ENCODE measurements around the gene EXOC3L4.

GRCh38 chr14:103135333-103136260 lies 41.1 kb downstream of the EXOC3L4 start:
- TF ChIP-seq CTCF (conservative IDR thresholded peaks at IDR 0.05) (no peak), EZH2 (IDR thresholded peaks at IDR 0.05; ENCODE audit: low read depth) (no peak)
